ENCODE results near the gene CRIM1.

DNA sequence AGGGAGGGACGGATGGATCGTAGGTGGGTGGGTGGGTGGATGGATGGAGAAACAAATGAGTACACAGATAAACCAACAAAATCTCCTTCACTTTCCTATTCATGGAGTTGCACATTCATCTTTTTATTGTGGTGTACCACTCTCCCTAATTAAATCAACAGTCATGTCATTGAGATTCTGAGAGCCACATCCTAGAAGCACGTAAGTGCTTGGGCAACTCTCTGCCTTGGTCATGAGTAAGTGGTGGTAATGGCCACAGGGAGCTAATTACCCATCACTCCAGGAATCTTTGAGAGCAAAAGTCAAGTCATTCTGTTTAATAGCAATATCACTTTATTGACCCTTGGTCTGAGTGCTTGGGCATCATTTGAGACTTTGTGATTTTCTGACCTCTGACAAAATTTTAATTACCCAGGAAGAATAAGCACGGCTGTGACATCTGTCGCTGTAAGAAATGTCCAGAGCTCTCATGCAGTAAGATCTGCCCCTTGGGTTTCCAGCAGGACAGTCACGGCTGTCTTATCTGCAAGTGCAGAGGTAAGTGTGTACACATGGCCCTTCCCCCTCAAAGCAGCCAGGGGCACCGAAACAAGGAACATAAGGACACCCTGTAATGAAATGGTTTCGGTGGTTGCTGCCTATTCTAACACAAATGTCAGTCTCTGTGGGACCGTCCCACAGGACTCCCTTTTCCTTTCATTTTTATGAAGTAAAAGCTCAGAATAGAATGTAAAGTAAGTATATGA, 156.5 kb downstream of the CRIM1 start:
- TF ChIP-seq, protein P1, sequence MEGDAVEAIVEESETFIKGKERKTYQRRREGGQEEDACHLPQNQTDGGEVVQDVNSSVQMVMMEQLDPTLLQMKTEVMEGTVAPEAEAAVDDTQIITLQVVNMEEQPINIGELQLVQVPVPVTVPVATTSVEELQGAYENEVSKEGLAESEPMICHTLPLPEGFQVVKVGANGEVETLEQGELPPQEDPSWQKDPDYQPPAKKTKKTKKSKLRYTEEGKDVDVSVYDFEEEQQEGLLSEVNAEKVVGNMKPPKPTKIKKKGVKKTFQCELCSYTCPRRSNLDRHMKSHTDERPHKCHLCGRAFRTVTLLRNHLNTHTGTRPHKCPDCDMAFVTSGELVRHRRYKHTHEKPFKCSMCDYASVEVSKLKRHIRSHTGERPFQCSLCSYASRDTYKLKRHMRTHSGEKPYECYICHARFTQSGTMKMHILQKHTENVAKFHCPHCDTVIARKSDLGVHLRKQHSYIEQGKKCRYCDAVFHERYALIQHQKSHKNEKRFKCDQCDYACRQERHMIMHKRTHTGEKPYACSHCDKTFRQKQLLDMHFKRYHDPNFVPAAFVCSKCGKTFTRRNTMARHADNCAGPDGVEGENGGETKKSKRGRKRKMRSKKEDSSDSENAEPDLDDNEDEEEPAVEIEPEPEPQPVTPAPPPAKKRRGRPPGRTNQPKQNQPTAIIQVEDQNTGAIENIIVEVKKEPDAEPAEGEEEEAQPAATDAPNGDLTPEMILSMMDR (IDR thresholded peaks at IDR 0.05), result no peak
- TF ChIP-seq POLR2A (IDR thresholded peaks at IDR 0.05; ENCODE audit: low read depth), result no peak
- TF ChIP-seq POLR2AphosphoS5 (IDR thresholded peaks at IDR 0.05), result no peak
- TF ChIP-seq EP300 (IDR thresholded peaks at IDR 0.05), result no peak
